Measurements from ENCODE around the gene CDH23. TPM values are rescaled to one million over a fixed set of nuclear protein-coding genes. Genes with fewer than 3 reads are reported as not detected.

The CDH23 gene
- total and polyA plus RNA-seq, 2 experiments from 2014 or later = 0.30 to 1.5 TPM

GRCh38 chr10:71838264-71839211, 441.8 kb downstream of the CDH23 start:
- TF ChIP-seq EZH2 (IDR thresholded peaks at IDR 0.05; ENCODE audit: borderline replicate concordance) (no peak), CTCF (IDR thresholded peaks at IDR 0.05; ENCODE audit: poor library complexity) (no peak), EZH2phosphoT487 (IDR thresholded peaks at IDR 0.05; ENCODE audit: low read depth, severe bottlenecking, unreplicated experiment) (no peak)
- WGBS (ENCODE audit: low lambda C conversion rate, missing lambda C conversion rate) = 58% methylated on average over 14 of the region's 14 CpGs
- Histone ChIP-seq H3K79me2 (peaks cover 98% of the 10 kb centered on the region), H4K20me1 (ENCODE audit: insufficient read depth, poor library complexity, severe bottlenecking) (peaks cover 99% of the 10 kb centered on the region), H3K27ac (peak overlapping the region; percentile 66), H3K9me2 (replicated peaks; ENCODE audit: insufficient read depth) (no peaks in the 10 kb centered on the region), H3K9me3 (ENCODE audit: low read depth) (no peaks in the 10 kb centered on the region), H3K27me3 (no peaks in the 10 kb centered on the region), H3K36me3 (replicated peaks; ENCODE audit: insufficient read depth, low read depth) (no peaks in the 10 kb centered on the region), H2AFZ (no peak overlapping the region), H3K4me1 (ENCODE audit: insufficient read depth) (peaks cover 46% of the 10 kb centered on the region), H3K4me3 (no peak overlapping the region), H3K4me2 (no peak overlapping the region)
- no peak for DNase-seq (ENCODE audit: low spot score)

DNA sequence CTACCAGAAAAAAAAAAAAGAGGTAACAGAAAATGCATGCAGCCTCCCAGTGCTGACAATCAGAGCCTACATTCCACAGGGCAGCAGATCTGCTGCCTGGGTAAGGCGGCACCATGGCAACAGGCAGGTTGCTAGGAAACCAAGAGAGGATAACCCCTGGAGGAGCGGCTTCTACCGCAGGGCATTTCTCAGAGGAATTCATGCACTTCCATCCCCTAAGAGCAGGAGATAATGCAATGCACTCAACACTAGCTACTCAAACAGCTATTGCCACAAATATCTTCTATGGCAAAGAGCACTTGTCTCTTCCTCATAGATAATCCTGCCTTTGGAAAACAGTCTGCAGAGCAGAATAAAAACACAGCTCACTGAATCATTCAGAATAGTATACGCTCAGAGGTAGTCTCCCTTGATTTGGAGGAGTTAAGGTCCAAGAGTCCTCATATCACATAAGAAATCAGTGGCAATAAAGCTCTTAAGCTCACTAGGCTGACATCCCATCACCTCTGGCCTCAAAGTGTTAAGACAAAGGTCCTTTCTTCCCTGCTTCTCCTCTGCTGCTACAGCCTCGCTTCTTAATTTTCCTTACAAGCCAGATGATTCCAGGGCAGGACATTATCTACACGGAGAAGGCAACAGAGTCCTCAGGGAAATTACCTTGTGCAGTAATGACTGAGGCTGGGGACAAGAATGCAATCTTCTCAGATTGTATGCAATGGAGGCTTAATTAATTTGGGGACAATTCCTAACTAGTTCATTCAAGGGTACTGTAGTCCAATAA, 443.6 kb downstream of the CDH23 start:
- Histone ChIP-seq H3K36me3 (replicated peaks; ENCODE audit: insufficient read depth, low read depth) (no peaks in the 10 kb centered on the region), H2AFZ (no peak overlapping the region), H3K9me3 (ENCODE audit: low read depth) (no peaks in the 10 kb centered on the region), H3K79me2 (peaks cover 98% of the 10 kb centered on the region), H4K20me1 (ENCODE audit: insufficient read depth, poor library complexity, severe bottlenecking) (peaks cover 100% of the 10 kb centered on the region), H3K27me3 (no peaks in the 10 kb centered on the region), H3K4me2 (peak overlapping the region; percentile 45), H3K4me1 (ENCODE audit: insufficient read depth) (peaks cover 43% of the 10 kb centered on the region), H3K27ac (no peak overlapping the region), H3K4me3 (no peak overlapping the region), H3K9me2 (replicated peaks; ENCODE audit: insufficient read depth) (no peaks in the 10 kb centered on the region)
- DNase-seq (ENCODE audit: low spot score) = peak; percentile 92
- TF ChIP-seq EZH2 (IDR thresholded peaks at IDR 0.05; ENCODE audit: borderline replicate concordance) = no peak
- TF ChIP-seq EZH2phosphoT487 (IDR thresholded peaks at IDR 0.05; ENCODE audit: low read depth, severe bottlenecking, unreplicated experiment) = no peak
- TF ChIP-seq CTCF (IDR thresholded peaks at IDR 0.05; ENCODE audit: poor library complexity) = no peak
- 18% methylated on average over 6 of the region's 6 CpGs for WGBS (ENCODE audit: low lambda C conversion rate, missing lambda C conversion rate)

- H3K27me3 ChIP-seq = no peaks in the 10 kb centered on the region
- no peak overlapping the region for H2AFZ ChIP-seq
- no peak overlapping the region for H3K27ac ChIP-seq
- H4K20me1 ChIP-seq (ENCODE audit: insufficient read depth, poor library complexity, severe bottlenecking) = peaks cover 100% of the 10 kb centered on the region
- peaks cover 38% of the 10 kb centered on the region for H3K4me1 ChIP-seq (ENCODE audit: insufficient read depth)
- H3K4me2 ChIP-seq = no peak overlapping the region
- peaks cover 98% of the 10 kb centered on the region for H3K79me2 ChIP-seq
- no peaks in the 10 kb centered on the region for H3K36me3 ChIP-seq (replicated peaks; ENCODE audit: insufficient read depth, low read depth)
- 80% methylated on average over 4 of the region's 4 CpGs for WGBS (ENCODE audit: low lambda C conversion rate, missing lambda C conversion rate)
- no peaks in the 10 kb centered on the region for H3K9me2 ChIP-seq (replicated peaks; ENCODE audit: insufficient read depth)
- H3K9me3 ChIP-seq (ENCODE audit: low read depth) = no peaks in the 10 kb centered on the region
- TF ChIP-seq EZH2phosphoT487 (IDR thresholded peaks at IDR 0.05; ENCODE audit: low read depth, severe bottlenecking, unreplicated experiment) (no peak), EZH2 (IDR thresholded peaks at IDR 0.05; ENCODE audit: borderline replicate concordance) (no peak), CTCF (IDR thresholded peaks at IDR 0.05; ENCODE audit: poor library complexity) (no peak)
- DNase-seq (ENCODE audit: low spot score) = no peak
- H3K4me3 ChIP-seq = no peak overlapping the region
Observed at GRCh38 chr10:71840958-71841335, 444.2 kb downstream of the CDH23 start.
